GM18511 (cell line): ENCODE results near the gene HOXD13.

Experiments used
- ATAC-seq: cut with Tn5 transposase; IDR thresholded peaks from one replicate; pipeline ENCODE4 v1.9.1; 2021; ENCODE audit warnings: mild to moderate bottlenecking, moderate library complexity; ENCODE audit not compliant: unreplicated experiment

HOXD13 gene

GRCh38 chr2:176080540-176081375 is 11.8 kb upstream of the HOXD13 start:
- no peak for ATAC-seq

GRCh38 chr2:176081376-176081836 is 11.1 kb upstream of the HOXD13 start:
- ATAC-seq: no peak

GRCh38 chr2:176081837-176082524 is 10.5 kb upstream of the HOXD13 start:
- no peak for ATAC-seq

- ATAC-seq: no peak
Measured at GRCh38 chr2:176082525-176082823, 10.0 kb upstream of the HOXD13 start.

GRCh38 chr2:176082824-176083751 is 9.4 kb upstream of the HOXD13 start:
- no peak for ATAC-seq

- ATAC-seq: no peak
Measured at GRCh38 chr2:176083796-176084261, 8.7 kb upstream of the HOXD13 start, which contains the start of gene EVX2. EVX2 (minus strand) TSS chr2:176083962; CDS start chr2:176083776, 186 bp downstream.

- no peak for ATAC-seq
Measured at GRCh38 chr2:176084611-176085119, 7.9 kb upstream of the HOXD13 start.

- ATAC-seq: no peak
Measured at GRCh38 chr2:176085120-176085788, 7.3 kb upstream of the HOXD13 start.

GRCh38 chr2:176085861-176086771 is 6.4 kb upstream of the HOXD13 start:
- no peak for ATAC-seq

- no peak for ATAC-seq
Measured at GRCh38 chr2:176087330-176088047, 5.0 kb upstream of the HOXD13 start.

- ATAC-seq: no peak
Measured at GRCh38 chr2:176088048-176088936, 4.2 kb upstream of the HOXD13 start.

GRCh38 chr2:176088937-176089842 is 3.3 kb upstream of the HOXD13 start:
- ATAC-seq: no peak

GRCh38 chr2:176089843-176090395 is 2.6 kb upstream of the HOXD13 start:
- no peak for ATAC-seq

GRCh38 chr2:176090862-176091261 is 1.7 kb upstream of the HOXD13 start:
- no peak for ATAC-seq

GRCh38 chr2:176091329-176092258 is 927 bp upstream of the HOXD13 start:
- ATAC-seq: no peak
